ENCODE measurements around the gene THSD4. TPM values are rescaled to one million over a fixed set of nuclear protein-coding genes. Genes with fewer than 3 reads are reported as not detected.

The THSD4 gene
- total RNA-seq, 5 donors from 2014 or later (not counting 1 experiment from before 2014, with no cell fraction given), result 0.03 to 0.23 (median 0.18) TPM; not detected in 2

- 95% methylated on average over 3 of the region's 3 CpGs for whole genome bisulfite sequencing (ENCODE audit: insufficient coverage)
- Histone ChIP-seq H3K4me3 (ENCODE audit: control insufficient read depth in 1 of 2, extremely low read depth in 1 of 2, low read length in 1 of 2) (no peak overlapping the region), H3K4me1 (ENCODE audit: control insufficient read depth in 1 of 2, extremely low read depth in 1 of 2, insufficient read depth in 2 of 2, low read length in 2 of 2) (no peaks in the 10 kb centered on the region), H3K27me3 (replicated peaks in 1 of 2; ENCODE audit: control insufficient read depth in 2 of 2, extremely low read depth in 1 of 2, insufficient read depth in 2 of 2, low read length in 1 of 2) (peaks cover 0 to 26% of the 10 kb centered on the region in 2 experiments), H3K36me3 (ENCODE audit: control insufficient read depth in 2 of 2, extremely low read depth in 1 of 2, insufficient read depth in 1 of 2, low read length in 1 of 2) (no peaks in the 10 kb centered on the region), H3K27ac (ENCODE audit: low read length) (no peak overlapping the region), H3K9me3 (no peaks in the 10 kb centered on the region)
- H3K27me3 Mint-ChIP-seq, result peaks cover 16 to 29% of the 10 kb centered on the region in 2 donors
- ATAC-seq (replicated peaks in 1 of 4), result no peak
- no peak overlapping the region for H3K27ac Mint-ChIP-seq
- peaks cover 0 to 3% (median 0%) of the 10 kb centered on the region in 3 donors for H3K4me1 Mint-ChIP-seq
- no peak overlapping the region for H3K4me3 Mint-ChIP-seq
- CTCF ChIA-PET, result no interaction called here
- POLR2A ChIA-PET, result no interaction called here
- H3K36me3 Mint-ChIP-seq, result no peaks in the 10 kb centered on the region
- DNase-seq, result no peak
- no peaks in the 10 kb centered on the region for H3K9me3 Mint-ChIP-seq
These were observed 684.9 kb downstream of the THSD4 start for GRCh38 chr15:71800190-71800589.

GRCh38 chr15:71800835-71801745 lies 685.8 kb downstream of the THSD4 start:
- 76% methylated on average over 11 of the region's 17 CpGs for WGBS (ENCODE audit: insufficient coverage)
- DNase-seq (peak in 3 of 35 experiments; percentile 8 to 39 (median 13)), ATAC-seq (replicated peaks in 1 of 4) (no peak)
- CTCF ChIA-PET, result no interaction called here
- no peaks in the 10 kb centered on the region for H3K9me3 ChIP-seq
- H3K27ac ChIP-seq (ENCODE audit: low read length), result no peak overlapping the region
- H3K4me3 Mint-ChIP-seq, result no peak overlapping the region
- H3K4me3 ChIP-seq (ENCODE audit: control insufficient read depth in 1 of 2, extremely low read depth in 1 of 2, low read length in 1 of 2), result no peak overlapping the region
- H3K27me3 Mint-ChIP-seq, result peaks cover 16 to 29% of the 10 kb centered on the region in 2 donors
- no peaks in the 10 kb centered on the region for H3K36me3 Mint-ChIP-seq
- no peaks in the 10 kb centered on the region for H3K4me1 ChIP-seq (ENCODE audit: control insufficient read depth in 1 of 2, extremely low read depth in 1 of 2, insufficient read depth in 2 of 2, low read length in 2 of 2)
- no peak overlapping the region for H3K27ac Mint-ChIP-seq
- H3K36me3 ChIP-seq (ENCODE audit: control insufficient read depth in 2 of 2, extremely low read depth in 1 of 2, insufficient read depth in 1 of 2, low read length in 1 of 2), result no peaks in the 10 kb centered on the region
- peaks cover 0 to 26% of the 10 kb centered on the region in 2 experiments for H3K27me3 ChIP-seq (replicated peaks in 1 of 2; ENCODE audit: control insufficient read depth in 2 of 2, extremely low read depth in 1 of 2, insufficient read depth in 2 of 2, low read length in 1 of 2)
- POLR2A ChIA-PET, result no interaction called here
- peaks cover 0 to 3% (median 0%) of the 10 kb centered on the region in 3 donors for H3K4me1 Mint-ChIP-seq
- no peaks in the 10 kb centered on the region for H3K9me3 Mint-ChIP-seq

GRCh38 chr15:71801935-71802655 lies 686.8 kb downstream of the THSD4 start:
- Histone ChIP-seq H3K27ac (ENCODE audit: low read length) (no peak overlapping the region), H3K4me3 (ENCODE audit: control insufficient read depth in 1 of 2, extremely low read depth in 1 of 2, low read length in 1 of 2) (no peak overlapping the region), H3K27me3 (replicated peaks in 1 of 2; ENCODE audit: control insufficient read depth in 2 of 2, extremely low read depth in 1 of 2, insufficient read depth in 2 of 2, low read length in 1 of 2) (peaks cover 0 to 32% of the 10 kb centered on the region in 2 experiments), H3K4me1 (ENCODE audit: control insufficient read depth in 1 of 2, extremely low read depth in 1 of 2, insufficient read depth in 2 of 2, low read length in 2 of 2) (no peaks in the 10 kb centered on the region), H3K9me3 (no peaks in the 10 kb centered on the region), H3K36me3 (ENCODE audit: control insufficient read depth in 2 of 2, extremely low read depth in 1 of 2, insufficient read depth in 1 of 2, low read length in 1 of 2) (no peaks in the 10 kb centered on the region)
- DNase-seq (no peak), ATAC-seq (replicated peaks in 1 of 4) (no peak)
- POLR2A ChIA-PET, result no interaction called here
- H3K4me1 Mint-ChIP-seq, result peaks cover 0 to 3% (median 0%) of the 10 kb centered on the region in 3 donors
- no peaks in the 10 kb centered on the region for H3K36me3 Mint-ChIP-seq
- CTCF ChIA-PET, result interaction anchor here in 1 of 2 donors (0.6 kb wide), 1 partner anchor 922 kb away, joined by 3 read pairs; no protein-coding TSS in a partner anchor
- 96% methylated on average over 19 of the region's 24 CpGs for WGBS (ENCODE audit: insufficient coverage)
- H3K27me3 Mint-ChIP-seq, result peaks cover 16 to 29% of the 10 kb centered on the region in 2 donors
- H3K9me3 Mint-ChIP-seq, result no peaks in the 10 kb centered on the region
- no peak overlapping the region for H3K27ac Mint-ChIP-seq
- no peak overlapping the region for H3K4me3 Mint-ChIP-seq

GRCh38 chr15:71802770-71803169 lies 687.5 kb downstream of the THSD4 start:
- CTCF ChIA-PET, result no interaction called here
- peak in 4 of 35 experiments; percentile 8 to 19 (median 16) for DNase-seq
- no peak for ATAC-seq (replicated peaks in 1 of 4)

GRCh38 chr15:71804226-71804625 lies 689.0 kb downstream of the THSD4 start:
- no peak overlapping the region for H3K27ac ChIP-seq (ENCODE audit: low read length)
- no peak for ATAC-seq (replicated peaks in 1 of 4)
- Mint-ChIP-seq H3K9me3 (no peaks in the 10 kb centered on the region), H3K4me1 (peaks cover 0 to 3% (median 0%) of the 10 kb centered on the region in 3 donors), H3K36me3 (no peaks in the 10 kb centered on the region), H3K27me3 (peaks cover 16 to 30% of the 10 kb centered on the region in 2 donors), H3K27ac (no peak overlapping the region), H3K4me3 (no peak overlapping the region)
- ChIA-PET POLR2A (no interaction called here), CTCF (interaction anchor here in 1 of 2 donors (1.3 kb wide), 1 partner anchor 60 kb away, joined by 3 read pairs; no protein-coding TSS in a partner anchor)
- no peaks in the 10 kb centered on the region for H3K36me3 ChIP-seq (ENCODE audit: control insufficient read depth in 2 of 2, extremely low read depth in 1 of 2, insufficient read depth in 1 of 2, low read length in 1 of 2)
- H3K27me3 ChIP-seq (replicated peaks in 1 of 2; ENCODE audit: control insufficient read depth in 2 of 2, extremely low read depth in 1 of 2, insufficient read depth in 2 of 2, low read length in 1 of 2), result peaks cover 0 to 30% of the 10 kb centered on the region in 2 experiments
- H3K9me3 ChIP-seq, result no peaks in the 10 kb centered on the region
- 20% methylated on average over 1 of the region's 5 CpGs for WGBS (ENCODE audit: insufficient coverage)
- DNase-seq, result no peak
- no peak overlapping the region for H3K4me3 ChIP-seq (ENCODE audit: control insufficient read depth in 1 of 2, extremely low read depth in 1 of 2, low read length in 1 of 2)
- H3K4me1 ChIP-seq (ENCODE audit: control insufficient read depth in 1 of 2, extremely low read depth in 1 of 2, insufficient read depth in 2 of 2, low read length in 2 of 2), result no peaks in the 10 kb centered on the region

More at GRCh38 chr15:71802770-71803169, 687.5 kb downstream of the THSD4 start:
- 68% methylated on average over 14 of the region's 21 CpGs for WGBS (ENCODE audit: insufficient coverage)
- H3K9me3 Mint-ChIP-seq, result no peaks in the 10 kb centered on the region
- H3K4me1 Mint-ChIP-seq, result peaks cover 0 to 3% (median 0%) of the 10 kb centered on the region in 3 donors
- Histone ChIP-seq H3K9me3 (no peaks in the 10 kb centered on the region), H3K36me3 (ENCODE audit: control insufficient read depth in 2 of 2, extremely low read depth in 1 of 2, insufficient read depth in 1 of 2, low read length in 1 of 2) (no peaks in the 10 kb centered on the region), H3K4me3 (ENCODE audit: control insufficient read depth in 1 of 2, extremely low read depth in 1 of 2, low read length in 1 of 2) (no peak overlapping the region), H3K27ac (ENCODE audit: low read length) (no peak overlapping the region), H3K27me3 (replicated peaks in 1 of 2; ENCODE audit: control insufficient read depth in 2 of 2, extremely low read depth in 1 of 2, insufficient read depth in 2 of 2, low read length in 1 of 2) (peaks cover 0 to 32% of the 10 kb centered on the region in 2 experiments), H3K4me1 (ENCODE audit: control insufficient read depth in 1 of 2, extremely low read depth in 1 of 2, insufficient read depth in 2 of 2, low read length in 2 of 2) (no peaks in the 10 kb centered on the region)
- POLR2A ChIA-PET, result no interaction called here
- H3K36me3 Mint-ChIP-seq, result no peaks in the 10 kb centered on the region
- H3K27ac Mint-ChIP-seq, result no peak overlapping the region
- peaks cover 16 to 29% of the 10 kb centered on the region in 2 donors for H3K27me3 Mint-ChIP-seq
- no peak overlapping the region for H3K4me3 Mint-ChIP-seq

Data from T-cell (primary cell).